Ishikawa (cell line): Measurements from ENCODE around the gene MBNL1.

Experiments
- CEBPB ChIP-seq: IDR thresholded peaks from 2 replicates; pipeline ENCODE4 v1.6.1; 2012
- CREB1 ChIP-seq: IDR thresholded peaks from 2 replicates; pipeline ENCODE4 v1.6.1; 2012; ENCODE audit warnings: low read depth
- EGR1 ChIP-seq: IDR thresholded peaks from 2 replicates; pipeline ENCODE4 v1.6.1; 2012
- EP300 ChIP-seq: IDR thresholded peaks from 2 replicates; pipeline ENCODE4 v1.6.1; 2012; ENCODE audit warnings: borderline replicate concordance
- FOXM1 ChIP-seq: IDR thresholded peaks from 2 replicates; pipeline ENCODE4 v1.6.1; 2012; ENCODE audit warnings: low read depth, borderline replicate concordance
- NFIC ChIP-seq: IDR thresholded peaks from 2 replicates; pipeline ENCODE4 v1.6.1; 2012
- RAD21 ChIP-seq: IDR thresholded peaks from 2 replicates; pipeline ENCODE4 v1.6.1; 2012; ENCODE audit warnings: low read depth
- TAF1 ChIP-seq: IDR thresholded peaks from 2 replicates; pipeline ENCODE4 v1.6.1; 2012; ENCODE audit warnings: low read depth, mild to moderate bottlenecking
- TCF12 ChIP-seq: IDR thresholded peaks from 2 replicates; pipeline ENCODE4 v1.6.1; 2012; ENCODE audit warnings: low read depth
- TEAD4 ChIP-seq: IDR thresholded peaks from 2 replicates; pipeline ENCODE4 v1.6.1; 2012
- YY1 ChIP-seq: IDR thresholded peaks from 2 replicates; pipeline ENCODE4 v1.6.1; 2012; ENCODE audit warnings: low read depth
- ZBTB7A ChIP-seq: IDR thresholded peaks from 2 replicates; pipeline ENCODE4 v1.6.1; 2012; ENCODE audit warnings: low read depth
- TF ChIP-seq, protein P1 (sequence below): IDR thresholded peaks from 2 replicates; pipeline ENCODE4 v1.6.1; 2012
- TF ChIP-seq, protein P2 (sequence below): IDR thresholded peaks from 2 replicates; pipeline ENCODE4 v1.6.1; 2012; ENCODE audit warnings: low read depth, mild to moderate bottlenecking
- TF ChIP-seq, protein P3 (sequence below): IDR thresholded peaks from 2 replicates; pipeline ENCODE4 v1.6.1; 2012

The MBNL1 gene

DNA sequence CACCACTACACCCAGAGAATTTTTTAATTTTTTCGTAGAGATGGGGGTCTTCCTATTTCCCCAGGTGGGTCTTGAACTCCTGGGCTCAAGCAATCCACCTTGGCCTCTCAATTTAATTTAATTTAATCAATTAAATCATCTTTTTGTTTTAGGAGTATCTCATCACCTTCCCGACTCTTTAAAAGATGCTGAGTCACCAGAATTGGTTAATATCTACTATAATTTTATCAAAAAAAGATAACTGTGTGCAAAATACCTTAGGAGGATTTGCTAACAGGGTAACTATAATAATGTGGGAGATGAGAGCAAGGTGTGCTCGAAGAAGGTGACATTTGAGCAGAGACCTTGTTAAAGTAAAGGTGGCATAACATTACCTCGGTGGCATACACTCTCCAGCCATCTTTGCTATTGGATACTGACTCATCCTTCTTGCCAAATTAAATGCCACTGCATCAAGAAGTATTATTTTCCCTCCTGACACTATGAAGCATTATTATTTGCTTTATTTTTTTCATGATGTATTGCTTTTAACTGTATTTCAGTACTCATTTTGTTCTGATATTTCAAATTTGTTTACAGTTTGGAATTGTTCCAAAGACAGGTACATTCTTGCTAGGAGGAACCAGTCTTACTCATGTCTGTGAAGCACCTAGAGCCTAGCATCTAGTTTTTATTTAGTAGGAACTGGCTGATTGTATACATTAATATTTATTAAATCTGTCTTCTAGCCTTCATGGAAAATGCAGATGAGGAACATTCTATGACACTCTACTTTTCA, 200.7 kb downstream of the MBNL1 start:
- TF ChIP-seq, protein P1, sequence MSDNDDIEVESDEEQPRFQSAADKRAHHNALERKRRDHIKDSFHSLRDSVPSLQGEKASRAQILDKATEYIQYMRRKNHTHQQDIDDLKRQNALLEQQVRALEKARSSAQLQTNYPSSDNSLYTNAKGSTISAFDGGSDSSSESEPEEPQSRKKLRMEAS = no peak
- TF ChIP-seq EP300 = no peak
- no peak for TF ChIP-seq RAD21

DNA sequence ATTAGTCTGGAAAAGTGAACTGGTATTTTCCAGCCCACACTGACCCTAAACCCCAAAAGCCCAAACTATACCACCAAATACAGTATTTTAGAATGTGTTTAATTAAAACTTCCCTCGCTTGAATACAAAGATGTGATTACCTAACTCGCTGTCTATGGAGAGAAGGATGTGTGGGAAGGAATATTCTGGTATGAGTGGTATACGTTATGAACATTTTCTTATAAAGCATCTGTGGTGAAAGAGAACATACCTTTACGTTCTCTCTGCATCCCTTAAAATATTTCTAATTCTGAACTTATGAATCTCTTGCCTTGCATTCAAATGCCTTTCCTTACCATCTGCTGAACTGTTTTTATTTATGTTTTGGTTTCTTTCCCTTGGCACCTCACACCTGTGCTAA, 201.4 kb downstream of the MBNL1 start:
- TF ChIP-seq TAF1 = no peak
- no peak for TF ChIP-seq EP300
- no peak for TF ChIP-seq CREB1
- TF ChIP-seq FOXM1 = no peak
- no peak for TF ChIP-seq CEBPB
- TF ChIP-seq EGR1 = no peak
- no peak for TF ChIP-seq RAD21
- TF ChIP-seq, protein P2, sequence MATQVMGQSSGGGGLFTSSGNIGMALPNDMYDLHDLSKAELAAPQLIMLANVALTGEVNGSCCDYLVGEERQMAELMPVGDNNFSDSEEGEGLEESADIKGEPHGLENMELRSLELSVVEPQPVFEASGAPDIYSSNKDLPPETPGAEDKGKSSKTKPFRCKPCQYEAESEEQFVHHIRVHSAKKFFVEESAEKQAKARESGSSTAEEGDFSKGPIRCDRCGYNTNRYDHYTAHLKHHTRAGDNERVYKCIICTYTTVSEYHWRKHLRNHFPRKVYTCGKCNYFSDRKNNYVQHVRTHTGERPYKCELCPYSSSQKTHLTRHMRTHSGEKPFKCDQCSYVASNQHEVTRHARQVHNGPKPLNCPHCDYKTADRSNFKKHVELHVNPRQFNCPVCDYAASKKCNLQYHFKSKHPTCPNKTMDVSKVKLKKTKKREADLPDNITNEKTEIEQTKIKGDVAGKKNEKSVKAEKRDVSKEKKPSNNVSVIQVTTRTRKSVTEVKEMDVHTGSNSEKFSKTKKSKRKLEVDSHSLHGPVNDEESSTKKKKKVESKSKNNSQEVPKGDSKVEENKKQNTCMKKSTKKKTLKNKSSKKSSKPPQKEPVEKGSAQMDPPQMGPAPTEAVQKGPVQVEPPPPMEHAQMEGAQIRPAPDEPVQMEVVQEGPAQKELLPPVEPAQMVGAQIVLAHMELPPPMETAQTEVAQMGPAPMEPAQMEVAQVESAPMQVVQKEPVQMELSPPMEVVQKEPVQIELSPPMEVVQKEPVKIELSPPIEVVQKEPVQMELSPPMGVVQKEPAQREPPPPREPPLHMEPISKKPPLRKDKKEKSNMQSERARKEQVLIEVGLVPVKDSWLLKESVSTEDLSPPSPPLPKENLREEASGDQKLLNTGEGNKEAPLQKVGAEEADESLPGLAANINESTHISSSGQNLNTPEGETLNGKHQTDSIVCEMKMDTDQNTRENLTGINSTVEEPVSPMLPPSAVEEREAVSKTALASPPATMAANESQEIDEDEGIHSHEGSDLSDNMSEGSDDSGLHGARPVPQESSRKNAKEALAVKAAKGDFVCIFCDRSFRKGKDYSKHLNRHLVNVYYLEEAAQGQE = no peak
- TF ChIP-seq NFIC = no peak
- no peak for TF ChIP-seq TCF12
- TF ChIP-seq, protein P1 = no peak
- no peak for TF ChIP-seq TEAD4

DNA sequence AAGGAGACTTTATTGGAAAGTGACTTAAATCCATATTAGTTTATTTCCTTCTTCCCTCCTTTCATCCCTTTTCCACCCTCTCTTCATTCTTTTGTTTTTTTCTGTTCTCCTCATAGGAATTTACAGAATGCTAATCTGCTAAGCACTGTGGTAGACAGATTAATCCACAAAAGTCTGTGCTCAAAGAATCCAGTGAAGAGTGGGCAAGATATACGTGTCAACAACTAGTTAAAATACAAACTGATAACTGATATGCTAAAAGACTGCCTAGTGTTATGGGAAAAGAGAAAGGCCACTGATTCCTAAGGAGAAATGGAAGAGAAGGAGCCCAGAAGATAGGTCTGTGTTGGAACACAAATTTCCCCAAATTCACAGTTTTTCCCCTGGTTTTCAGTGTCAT, 202.2 kb downstream of the MBNL1 start:
- TF ChIP-seq EGR1 = no peak
- TF ChIP-seq YY1 = no peak
- TF ChIP-seq, protein P3, sequence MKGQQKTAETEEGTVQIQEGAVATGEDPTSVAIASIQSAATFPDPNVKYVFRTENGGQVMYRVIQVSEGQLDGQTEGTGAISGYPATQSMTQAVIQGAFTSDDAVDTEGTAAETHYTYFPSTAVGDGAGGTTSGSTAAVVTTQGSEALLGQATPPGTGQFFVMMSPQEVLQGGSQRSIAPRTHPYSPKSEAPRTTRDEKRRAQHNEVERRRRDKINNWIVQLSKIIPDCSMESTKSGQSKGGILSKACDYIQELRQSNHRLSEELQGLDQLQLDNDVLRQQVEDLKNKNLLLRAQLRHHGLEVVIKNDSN = no peak
- TF ChIP-seq CEBPB = no peak

DNA sequence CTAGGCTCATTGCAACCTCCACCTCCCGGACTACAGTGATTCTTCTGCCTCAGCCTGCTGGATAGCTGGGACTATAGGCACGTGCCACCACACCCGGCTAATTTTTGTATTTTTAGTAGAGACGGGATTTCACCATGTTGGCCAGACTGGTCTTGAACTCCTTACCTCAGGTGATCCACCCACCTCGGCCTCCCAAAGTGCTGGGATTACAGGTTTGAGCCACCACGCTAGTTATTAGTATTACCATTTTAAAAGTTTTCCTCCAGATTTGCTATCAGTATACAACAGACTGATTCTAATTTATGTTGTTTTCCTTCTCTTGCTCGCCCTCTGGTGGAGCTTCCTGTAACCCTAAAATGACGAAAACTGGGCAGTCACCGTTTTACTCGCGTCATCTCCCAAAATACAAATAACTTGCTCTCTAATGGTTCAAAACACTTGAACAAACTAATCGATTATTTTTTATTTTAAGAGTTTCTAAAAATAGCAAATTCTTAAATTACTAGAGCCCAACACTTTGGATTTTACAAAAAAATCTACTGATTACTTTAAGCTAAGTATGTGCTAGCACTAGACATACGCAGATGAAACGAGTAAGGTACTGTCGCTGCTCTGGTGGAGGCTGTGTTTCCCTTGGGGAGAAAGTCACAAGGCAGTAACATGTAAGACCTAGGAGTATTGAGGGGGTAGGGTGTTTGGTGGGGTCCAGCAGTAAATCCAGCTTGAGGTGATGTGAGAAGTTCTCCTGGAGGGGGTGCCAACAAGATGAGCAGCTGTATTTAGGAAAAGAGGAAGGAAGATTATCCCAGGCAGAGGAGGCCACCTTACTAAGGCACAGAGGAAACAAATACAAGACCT, 203.3 kb downstream of the MBNL1 start:
- peak; percentile 52 for TF ChIP-seq RAD21
- TF ChIP-seq EP300 = no peak

DNA sequence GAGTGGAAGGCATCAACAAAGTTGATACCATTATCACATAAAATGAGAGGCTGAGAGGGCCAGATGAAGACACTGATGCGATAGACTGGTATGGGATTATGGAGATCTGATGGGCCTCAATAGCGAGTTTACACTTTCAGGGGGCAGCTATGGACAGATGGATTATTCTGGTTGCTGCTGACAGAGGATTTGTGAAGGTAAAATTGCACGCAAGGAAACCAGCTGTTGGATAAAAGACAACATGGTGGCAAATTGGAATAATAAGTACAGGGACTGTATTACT, 203.9 kb downstream of the MBNL1 start:
- TF ChIP-seq, protein P2 = no peak
- TF ChIP-seq, protein P1 = no peak
- no peak for TF ChIP-seq TAF1
- no peak for TF ChIP-seq EP300
- TF ChIP-seq FOXM1 = no peak
- TF ChIP-seq, protein P3 = no peak
- TF ChIP-seq NFIC = no peak
- TF ChIP-seq TCF12 = no peak

DNA sequence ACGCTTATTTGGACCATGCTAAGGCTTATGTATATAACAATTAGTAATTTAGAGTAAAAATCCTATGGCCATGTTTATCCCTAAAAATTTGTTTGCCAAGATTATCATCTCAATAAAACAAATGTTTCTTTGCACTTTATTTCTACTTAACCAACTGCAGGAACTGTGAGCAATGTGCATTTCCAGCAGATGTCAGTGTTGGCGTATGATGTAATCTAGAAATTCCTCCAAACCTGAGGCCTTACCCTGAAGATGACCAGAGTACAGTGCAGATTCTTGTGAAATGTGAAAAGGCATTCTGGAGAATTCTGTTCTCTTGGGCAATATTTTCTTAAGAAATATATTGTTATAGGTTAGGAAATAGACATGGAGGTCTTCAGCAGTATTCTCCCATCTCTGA, 205.9 kb downstream of the MBNL1 start:
- TF ChIP-seq RAD21 (peak; percentile 60), EP300 (no peak)

DNA sequence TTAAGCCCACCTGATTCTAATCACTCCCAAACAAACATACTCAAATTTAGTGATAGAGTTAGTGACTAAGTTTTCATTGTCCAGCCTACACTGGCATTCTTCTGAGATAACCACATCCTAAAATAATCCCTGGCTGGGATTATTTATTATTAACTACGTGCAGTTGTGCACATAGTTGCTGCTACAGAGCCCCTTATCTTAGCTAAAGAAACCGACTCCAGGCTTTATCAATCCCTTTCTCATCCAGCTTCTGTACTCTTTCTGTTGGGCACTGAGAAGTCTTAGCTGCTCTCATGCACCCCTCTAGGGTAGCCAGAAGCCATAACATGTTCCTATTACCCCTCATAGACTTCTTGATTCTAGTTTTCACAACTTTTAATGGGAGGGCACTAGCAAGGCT, 208.7 kb downstream of the MBNL1 start:
- TF ChIP-seq EP300 (no peak), FOXM1 (no peak), TAF1 (no peak), NFIC (no peak), RAD21 (no peak), TEAD4 (no peak), TCF12 (no peak), EGR1 (no peak), YY1 (no peak), CEBPB (no peak), ZBTB7A (no peak), CREB1 (no peak)
- TF ChIP-seq, protein P3 = no peak
- TF ChIP-seq, protein P1 = no peak
- TF ChIP-seq, protein P2 = no peak
